Stimulated activated CD8-positive, alpha-beta memory T cell treated with anti-CD3 and anti-CD28 coated beads, Interleukin-12 subunit alpha, Interleukin-12 subunit beta, amount 100 ng/mL, for 1 hour (primary cell): ENCODE measurements around the gene MBNL2.

Source experiments
- DNase-seq: peaks from one replicate; pipeline ENCODE4 v3.0.0-alpha.2; 2020; ENCODE audit warnings: low read depth

Gene MBNL2

DNA sequence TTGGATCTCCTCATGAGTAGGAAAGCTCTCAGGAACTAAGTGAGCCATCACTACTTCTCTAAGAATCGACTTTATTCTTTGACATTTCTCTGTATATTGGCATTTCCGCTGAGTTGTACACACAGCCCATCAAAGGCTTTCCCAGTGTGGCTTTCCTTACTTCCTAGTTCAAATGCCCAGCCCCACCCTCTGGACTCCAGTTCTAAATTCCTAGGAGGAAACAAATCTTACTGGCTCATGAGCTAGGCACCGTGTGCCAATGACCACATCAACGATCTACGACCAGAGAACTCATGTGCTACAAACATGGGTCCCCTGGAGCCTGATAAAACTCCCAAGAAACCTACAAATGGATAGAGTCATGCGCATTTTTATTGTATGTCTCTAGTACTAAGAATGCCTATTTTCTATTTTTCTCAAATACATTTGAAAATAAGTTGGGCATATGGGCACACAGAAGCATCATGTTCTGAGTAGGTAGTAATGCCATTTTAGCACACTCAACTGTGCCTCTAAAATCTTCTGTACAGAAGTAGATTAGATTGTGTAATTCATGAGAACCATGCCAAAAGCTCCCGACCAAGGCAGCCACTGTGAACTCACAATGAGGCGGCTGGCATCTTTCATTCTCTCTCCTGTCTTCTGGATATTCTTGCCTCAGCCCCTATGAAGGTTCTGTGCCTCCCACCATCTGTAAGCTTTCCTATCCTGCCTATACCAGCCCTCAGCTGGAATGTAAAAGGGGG lies 201.3 kb downstream of the MBNL2 start:
- DNase-seq = no peak

DNA sequence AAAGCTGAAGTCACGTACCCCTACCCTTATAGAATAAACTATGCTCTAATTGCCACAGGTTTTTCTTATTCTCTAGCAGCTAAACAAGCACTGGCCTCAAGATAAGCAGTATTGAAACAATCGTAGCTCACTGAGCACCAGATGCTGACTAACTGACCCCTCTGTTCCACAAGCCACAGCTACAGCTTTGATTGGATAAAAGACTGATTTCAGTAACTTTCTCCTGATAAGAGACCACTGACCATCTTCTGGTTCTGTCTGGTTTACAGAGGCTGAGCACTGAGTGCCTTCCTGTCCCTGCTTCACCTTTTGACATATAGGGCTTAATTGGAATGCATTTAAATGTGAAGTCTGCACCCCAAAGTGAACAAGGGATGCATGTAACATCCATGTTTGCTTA lies 203.5 kb downstream of the MBNL2 start:
- no peak for DNase-seq

- no peak for DNase-seq
Observed at GRCh38 chr13:97426695-97427094, 204.6 kb downstream of the MBNL2 start.

DNA sequence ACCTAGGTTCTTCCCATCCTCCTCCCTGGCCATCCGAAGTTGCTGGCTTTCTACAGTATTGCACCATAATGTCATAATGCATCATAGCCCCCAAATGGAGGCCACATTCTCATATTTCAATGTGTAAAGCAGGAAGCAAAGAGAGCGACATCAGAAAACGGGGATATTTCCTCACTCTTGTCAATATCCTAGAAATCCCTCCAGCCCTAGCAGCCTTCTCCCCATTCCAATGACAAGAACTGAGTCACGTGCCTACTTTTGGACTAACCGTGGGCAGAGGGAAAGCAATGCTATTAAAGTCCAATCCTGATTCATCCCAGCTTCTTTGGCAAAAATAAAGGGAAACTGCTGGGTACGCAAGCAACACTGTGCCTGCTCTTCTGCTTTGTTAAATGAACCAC lies 207.5 kb downstream of the MBNL2 start:
- DNase-seq = no peak

DNA sequence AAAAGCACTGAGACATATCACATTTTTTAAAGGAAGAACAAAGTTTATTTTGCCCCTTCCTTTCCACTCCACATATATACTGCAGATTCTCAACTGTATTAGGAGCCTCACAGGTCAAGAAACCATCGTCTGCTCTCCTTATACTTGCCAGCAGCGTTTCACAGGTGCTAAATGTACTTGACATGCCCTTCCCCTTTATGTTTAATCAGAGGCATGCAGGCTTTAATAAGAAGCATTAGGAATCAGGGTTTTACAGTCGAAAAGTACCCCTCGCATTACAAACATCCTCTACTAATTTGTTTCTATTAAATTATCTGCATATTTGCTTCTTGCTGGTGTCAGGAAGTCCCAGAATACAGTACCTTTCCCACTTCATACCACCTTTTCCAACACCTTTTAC lies 208.2 kb downstream of the MBNL2 start:
- DNase-seq = no peak

DNA sequence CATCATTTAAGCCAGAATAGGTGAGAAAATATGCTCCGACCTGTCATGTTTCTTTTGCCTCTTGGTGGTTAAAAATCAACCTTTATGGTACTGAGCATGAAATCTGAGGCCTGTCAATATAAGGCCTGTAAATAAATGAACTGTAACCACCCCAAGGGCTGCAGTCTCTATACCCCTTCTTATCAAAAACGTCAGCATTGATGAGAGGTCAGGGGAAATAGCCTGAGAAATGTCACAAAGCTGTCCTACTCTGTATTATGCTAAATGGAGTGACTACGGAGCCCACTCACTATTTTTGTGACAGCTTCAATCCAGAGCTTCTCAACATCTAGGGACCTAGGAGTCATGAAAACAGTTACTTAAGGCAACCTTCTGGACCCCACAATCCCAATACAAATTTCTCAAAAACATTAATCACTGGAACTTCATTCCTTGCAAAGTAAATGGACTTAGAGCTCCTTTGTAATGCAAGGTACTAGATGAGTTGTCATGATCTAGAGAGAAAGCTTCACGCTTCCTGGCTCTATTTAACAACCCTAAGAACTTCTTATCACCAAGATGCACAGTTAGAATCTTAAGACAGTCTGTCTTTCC lies 209.1 kb downstream of the MBNL2 start:
- DNase-seq = no peak

GRCh38 chr13:97432232-97432916 lies 210.2 kb downstream of the MBNL2 start:
- DNase-seq = no peak

GRCh38 chr13:97432917-97433726 lies 211.0 kb downstream of the MBNL2 start:
- DNase-seq = peak; percentile 94

DNA sequence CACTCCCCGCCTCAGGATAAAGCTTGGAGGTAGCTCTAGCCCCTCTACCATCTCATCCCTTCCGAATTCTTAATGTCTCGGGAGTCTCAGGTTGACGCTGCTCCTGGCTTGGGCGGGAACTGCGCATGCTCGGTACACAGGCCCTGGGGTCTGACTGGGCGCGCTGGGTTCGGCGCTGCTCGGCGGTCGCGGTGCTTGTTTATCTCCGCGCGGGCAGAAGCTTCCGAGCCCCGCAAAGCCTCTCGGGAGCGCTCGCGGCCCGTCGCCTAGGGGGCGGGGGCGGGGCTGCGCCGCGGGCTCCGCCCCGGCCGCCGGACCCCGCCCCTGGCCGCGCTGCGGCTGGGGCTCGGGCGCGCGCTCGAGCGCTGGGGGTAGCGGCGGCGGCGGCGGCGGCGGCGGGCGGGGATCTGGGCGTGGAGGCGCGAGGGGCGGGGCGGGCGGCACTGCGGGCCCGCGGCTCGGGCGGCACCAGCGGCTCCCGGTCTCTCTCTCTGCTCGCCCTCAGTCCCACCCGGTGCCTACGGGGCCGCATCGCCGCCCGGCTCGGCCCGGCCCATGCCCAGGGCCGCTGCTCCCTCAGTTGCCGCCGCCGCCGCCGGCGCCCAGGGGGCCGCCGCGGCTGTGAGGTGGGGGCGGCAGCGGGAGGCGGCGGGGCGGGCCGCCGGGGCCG lies 211.7 kb downstream of the MBNL2 start, which contains the start of gene RAP2A:
Gene RAP2A, plus strand, starts transcription at position 443 of the 670 bp plus-strand sequence. CDS start 302 bp downstream, outside the sequence.
- peak; percentile 83 for DNase-seq

- peak; percentile 8 for DNase-seq
Observed at GRCh38 chr13:97434397-97435201, 212.5 kb downstream of the MBNL2 start.

DNA sequence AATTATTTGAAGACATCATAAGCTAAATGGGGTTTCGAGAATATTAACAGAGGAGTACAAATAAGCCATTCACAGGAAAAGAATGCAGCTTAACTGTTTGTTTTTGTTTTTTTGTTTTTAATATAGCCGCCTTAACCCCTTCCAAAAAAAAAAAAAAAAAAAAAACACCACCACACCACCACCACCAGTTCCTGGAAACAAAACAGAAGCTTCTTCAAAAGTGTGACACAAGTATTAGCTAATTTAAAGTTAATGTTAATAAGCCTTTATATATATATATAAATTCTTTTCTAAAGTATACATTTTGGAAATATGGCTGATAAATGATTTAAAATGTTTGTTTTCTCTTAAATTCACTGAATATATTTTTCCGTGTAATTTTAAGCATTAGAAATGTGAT lies 213.2 kb downstream of the MBNL2 start:
- no peak for DNase-seq

GRCh38 chr13:97435794-97436193 lies 213.7 kb downstream of the MBNL2 start:
- DNase-seq = no peak

DNA sequence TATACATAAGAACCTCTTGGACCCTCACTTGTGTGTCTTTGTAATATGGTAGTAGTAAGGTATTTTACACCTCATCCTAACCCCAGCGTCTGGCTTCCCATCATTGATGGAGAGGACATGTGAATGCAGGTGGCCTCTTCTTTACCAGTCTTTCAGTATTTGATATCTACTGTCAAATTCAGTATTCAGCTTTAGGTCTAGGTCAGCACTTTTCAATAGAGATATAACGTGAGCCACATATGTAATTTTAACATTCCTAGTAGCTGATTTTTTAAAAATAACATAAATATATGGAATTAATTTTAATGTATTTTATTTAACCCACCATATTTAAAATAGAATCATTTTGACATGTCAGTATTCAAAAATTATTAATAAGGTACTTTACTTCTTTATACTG lies 214.7 kb downstream of the MBNL2 start:
- DNase-seq = no peak

DNA sequence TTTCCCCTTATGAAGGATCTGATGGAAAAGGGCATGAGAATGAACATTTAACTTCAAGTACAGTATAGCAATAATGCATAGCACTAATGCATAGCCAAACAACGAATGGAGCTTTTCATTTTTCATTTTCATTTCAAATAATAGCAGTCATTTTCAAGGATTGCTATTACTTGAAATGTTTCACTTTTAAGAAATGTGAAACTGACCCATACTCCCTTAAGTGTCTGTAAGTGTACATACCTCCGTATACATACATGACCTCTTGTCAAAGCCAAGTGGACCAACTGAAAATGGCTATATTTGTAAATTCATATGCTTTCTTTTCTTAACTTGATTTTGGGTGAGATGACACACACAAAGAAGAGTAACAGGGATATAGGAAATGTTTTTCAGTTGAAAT lies 215.6 kb downstream of the MBNL2 start:
- no peak for DNase-seq

DNA sequence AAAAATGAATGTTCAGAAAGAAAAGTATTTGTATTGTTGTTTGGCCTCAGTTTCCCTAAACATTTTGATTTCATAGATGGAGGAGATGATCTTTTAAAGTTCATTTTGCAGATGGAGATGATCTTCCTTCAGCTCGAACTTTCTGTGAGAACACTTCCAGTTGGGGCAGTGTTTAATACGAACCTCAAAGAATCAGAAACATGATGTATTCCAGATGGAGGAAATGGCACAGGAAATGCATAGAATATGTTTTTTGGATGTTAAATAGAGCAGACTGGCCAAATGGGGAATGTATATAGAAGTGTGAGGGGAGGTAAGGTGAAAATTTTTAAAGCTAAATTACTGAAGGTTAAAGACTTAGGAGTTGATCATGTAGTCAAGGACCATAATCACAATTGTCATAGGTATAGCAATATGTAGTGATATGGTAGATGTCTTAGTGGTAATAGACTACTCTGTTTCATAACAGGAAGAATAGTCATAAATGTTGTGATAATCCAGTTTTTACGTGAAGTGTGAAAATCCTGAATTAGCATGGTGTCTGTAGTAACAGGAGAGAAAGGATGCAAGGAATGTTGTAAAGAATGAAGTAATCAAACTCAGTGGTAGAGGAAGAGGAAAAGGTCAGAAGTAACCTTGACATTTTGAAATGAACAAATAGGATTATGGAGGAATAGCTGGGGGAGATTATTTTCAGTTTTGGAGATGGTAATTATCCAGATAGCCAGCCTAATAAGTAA lies 216.9 kb downstream of the MBNL2 start:
- no peak for DNase-seq

DNA sequence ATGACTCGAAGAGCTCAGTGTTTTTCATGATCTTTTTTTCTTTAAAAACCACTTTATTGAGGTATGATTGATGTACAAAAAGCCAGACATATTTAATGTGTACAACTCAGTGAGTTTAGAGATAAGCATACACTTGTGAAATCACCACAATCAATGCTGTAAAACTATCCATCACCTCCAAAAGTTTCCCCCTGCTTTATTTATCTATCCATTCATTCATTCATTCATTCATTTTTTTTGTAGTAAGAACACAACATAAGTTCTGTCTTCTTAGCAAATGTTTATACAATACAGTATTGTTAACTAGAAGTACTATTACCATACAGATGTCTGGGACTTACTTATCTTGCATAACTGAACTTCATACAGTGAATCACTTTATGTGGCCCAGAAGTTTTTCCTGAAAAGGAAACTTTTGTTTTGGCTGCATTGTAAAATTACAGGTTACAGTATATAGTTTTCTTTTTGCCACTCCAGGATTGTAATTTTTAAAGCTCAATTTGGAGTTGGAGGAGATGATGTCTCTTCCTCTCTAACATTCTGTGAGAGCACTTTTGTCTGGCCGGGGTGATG lies 218.6 kb downstream of the MBNL2 start:
- no peak for DNase-seq

DNA sequence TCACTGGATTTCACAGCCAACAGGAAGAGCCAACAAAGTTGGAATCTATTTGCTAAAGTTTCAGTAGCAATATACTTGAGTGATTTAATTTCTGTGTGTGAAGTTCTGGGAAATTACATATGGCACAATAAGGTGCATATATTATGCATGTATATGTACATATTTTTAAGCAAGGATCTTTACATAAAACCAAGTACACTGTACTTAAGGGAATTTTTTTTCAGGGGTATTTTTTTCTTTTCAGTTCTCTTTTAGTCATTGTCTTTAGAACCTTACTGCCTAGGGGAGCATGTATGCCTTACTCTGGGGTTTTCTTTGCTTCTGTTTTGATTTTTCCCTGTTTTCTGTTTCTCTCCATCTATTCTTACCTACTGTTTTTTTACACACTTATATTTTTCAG lies 219.2 kb downstream of the MBNL2 start:
- no peak for DNase-seq
